ENCODE data around the gene SLC9A3. TPM values are rescaled to one million over a fixed set of nuclear protein-coding genes. Genes with fewer than 3 reads are reported as not detected.

SLC9A3 gene
- polyA plus RNA-seq, 1 of the 3 experiments (the other 2 are of a cell fraction) = 1.9 TPM

- TF ChIP-seq PBX3 (IDR thresholded peaks at IDR 0.05) (no peak), MXI1 (IDR thresholded peaks at IDR 0.05; ENCODE audit: low read depth, low read length) (no peak), GATA2 (CRISPR knock-in tag; IDR thresholded peaks at IDR 0.05) (no peak), SMC3 (IDR thresholded peaks at IDR 0.05; ENCODE audit: low read depth, low read length) (no peak), TAF1 (IDR thresholded peaks at IDR 0.05; ENCODE audit: borderline replicate concordance, low read depth, low read length) (no peak)
Measured at GRCh38 chr5:493758-494157, 30.5 kb downstream of the SLC9A3 start (continued).

DNA sequence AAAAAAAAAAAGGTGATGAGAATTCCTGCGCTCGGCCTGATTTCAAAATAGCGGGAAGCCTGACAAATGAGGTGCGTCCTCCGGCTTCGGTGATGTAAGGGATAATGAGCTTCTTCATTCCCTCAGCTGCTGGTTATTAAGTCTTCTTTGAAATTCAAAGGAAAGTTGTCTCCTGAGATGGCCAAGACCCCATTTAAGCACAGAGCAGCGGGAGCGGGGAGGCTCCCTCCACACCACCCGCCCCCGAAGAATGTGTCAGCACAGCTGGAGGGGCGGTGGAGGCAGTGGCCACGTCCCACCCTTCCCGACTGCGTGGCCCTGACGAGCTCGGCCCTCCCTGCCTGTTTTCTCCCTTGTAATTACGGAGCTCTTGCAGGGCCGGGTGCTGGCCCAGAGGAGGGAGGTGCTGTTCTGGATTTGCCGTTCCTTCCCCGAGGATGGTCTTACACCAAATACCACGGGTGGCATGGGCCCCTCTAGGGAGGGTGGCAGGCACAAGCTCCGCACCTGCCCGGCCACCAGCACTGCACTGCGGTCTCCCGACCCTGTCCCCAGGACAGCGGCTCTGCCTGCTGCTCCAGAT, 31.0 kb downstream of the SLC9A3 start:
- H3K4me2 ChIP-seq = no peak overlapping the region
- H3K79me2 ChIP-seq (ENCODE audit: insufficient read depth) = no peaks in the 10 kb centered on the region
- no peak overlapping the region for H3K4me3 ChIP-seq (ENCODE audit: low read depth in 2 of 2, low read length in 1 of 2)
- TF ChIP-seq RCOR1 (IDR thresholded peaks at IDR 0.05; ENCODE audit: low read length) = no peak
- no peak for TF ChIP-seq CHD2 (IDR thresholded peaks at IDR 0.05; ENCODE audit: low read length, partially characterized antibody)
- no peak for TF ChIP-seq FOXJ3 (CRISPR knock-in tag; IDR thresholded peaks at IDR 0.05)
- no peak for TF ChIP-seq REST (IDR thresholded peaks at IDR 0.05; ENCODE audit: low read depth, low read length)
- no peak for TF ChIP-seq FOXM1 (IDR thresholded peaks at IDR 0.05; ENCODE audit: low read depth)
- TF ChIP-seq TEAD4 (IDR thresholded peaks at IDR 0.05; ENCODE audit: borderline replicate concordance, insufficient read depth) = no peak
- no peak for TF ChIP-seq SMC3 (IDR thresholded peaks at IDR 0.05; ENCODE audit: low read depth, low read length)
- TF ChIP-seq YY1 (IDR thresholded peaks at IDR 0.05; ENCODE audit: low read depth) = no peak
- no peak for TF ChIP-seq GABPA (IDR thresholded peaks at IDR 0.05; ENCODE audit: low read depth)
- TF ChIP-seq, protein P1, sequence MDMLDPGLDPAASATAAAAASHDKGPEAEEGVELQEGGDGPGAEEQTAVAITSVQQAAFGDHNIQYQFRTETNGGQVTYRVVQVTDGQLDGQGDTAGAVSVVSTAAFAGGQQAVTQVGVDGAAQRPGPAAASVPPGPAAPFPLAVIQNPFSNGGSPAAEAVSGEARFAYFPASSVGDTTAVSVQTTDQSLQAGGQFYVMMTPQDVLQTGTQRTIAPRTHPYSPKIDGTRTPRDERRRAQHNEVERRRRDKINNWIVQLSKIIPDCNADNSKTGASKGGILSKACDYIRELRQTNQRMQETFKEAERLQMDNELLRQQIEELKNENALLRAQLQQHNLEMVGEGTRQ (IDR thresholded peaks at IDR 0.05; ENCODE audit: borderline replicate concordance, low read depth, low read length) = no peak
- no peak for TF ChIP-seq NFIC (IDR thresholded peaks at IDR 0.05; ENCODE audit: borderline replicate concordance)
- no peak for TF ChIP-seq TCF12 (IDR thresholded peaks at IDR 0.05)
- TF ChIP-seq EP300 (IDR thresholded peaks at IDR 0.05; ENCODE audit: borderline replicate concordance in 1 of 2, low read depth in 1 of 2, low read length in 1 of 2) = no peak
- no peak for TF ChIP-seq IRF3 (IDR thresholded peaks at IDR 0.05; ENCODE audit: low read depth, low read length)
- no peaks in the 10 kb centered on the region for H3K9me3 ChIP-seq
- no peaks in the 10 kb centered on the region for H4K20me1 ChIP-seq (ENCODE audit: insufficient read depth)
- no peak overlapping the region for H3K27ac ChIP-seq (ENCODE audit: low read depth in 2 of 2, low read length in 1 of 2)
- no peak for DNase-seq
- H3K9ac ChIP-seq = no peak overlapping the region
- WGBS (ENCODE audit: low lambda C conversion rate) = 38% methylated on average over 17 of the region's 26 CpGs
- ChIA-PET CTCF (no interaction called here), POLR2A (no interaction called here)
- H3F3A ChIP-seq (replicated peaks; ENCODE audit: insufficient read depth) = no peaks in the 10 kb centered on the region
- no peaks in the 10 kb centered on the region for H3K36me3 ChIP-seq (replicated peaks in 1 of 2; ENCODE audit: control insufficient read depth in 1 of 2, insufficient read depth in 2 of 2, low read length in 1 of 2)
- H3K9me2 ChIP-seq = no peaks in the 10 kb centered on the region
- no peaks in the 10 kb centered on the region for H3K4me1 ChIP-seq (ENCODE audit: control insufficient read depth in 1 of 2, insufficient read depth in 2 of 2, low read depth in 1 of 2, low read length in 1 of 2)
- peaks cover 33% of the 10 kb centered on the region for H3K27me3 ChIP-seq (ENCODE audit: insufficient read depth)
- H2AFZ ChIP-seq (ENCODE audit: low read depth) = no peak overlapping the region
